GM21619 (cell line): ENCODE results near the gene SPINK1.
"Not testable (repeated sequence)": the region's sequence is repeated elsewhere in the genome, so short reads cannot be mapped to it uniquely, and the experiment has no call there.

Experiments
- ATAC-seq: cut with Tn5 transposase; IDR thresholded peaks from one replicate; pipeline ENCODE4 v1.9.1; 2021; ENCODE audit not compliant: unreplicated experiment

Gene SPINK1

GRCh38 chr5:147809830-147810666, 21.4 kb downstream of the SPINK1 start:
- ATAC-seq, result no peak

- ATAC-seq, result peak; percentile 84
These were observed 26.4 kb downstream of the SPINK1 start for GRCh38 chr5:147805030-147805454.

GRCh38 chr5:147804334-147804733, 27.1 kb downstream of the SPINK1 start:
- no peak for ATAC-seq

- ATAC-seq, result no peak
These were observed 27.5 kb downstream of the SPINK1 start for GRCh38 chr5:147803926-147804325.

- ATAC-seq, result not testable (repeated sequence)
These were observed 28.3 kb downstream of the SPINK1 start for GRCh38 chr5:147803161-147803560.

GRCh38 chr5:147801461-147801860, 30.0 kb downstream of the SPINK1 start:
- no peak for ATAC-seq

GRCh38 chr5:147800491-147800890, 31.0 kb downstream of the SPINK1 start:
- no peak for ATAC-seq

- no peak for ATAC-seq
These were observed 34.7 kb downstream of the SPINK1 start for GRCh38 chr5:147796556-147797308.

- ATAC-seq, result no peak
These were observed 40.3 kb downstream of the SPINK1 start for GRCh38 chr5:147791181-147791580.

- no peak for ATAC-seq
These were observed 41.7 kb downstream of the SPINK1 start for GRCh38 chr5:147789820-147790219.

GRCh38 chr5:147788023-147788422, 43.4 kb downstream of the SPINK1 start:
- no peak for ATAC-seq

- no peak for ATAC-seq
These were observed 45.3 kb downstream of the SPINK1 start for GRCh38 chr5:147786142-147786541.

GRCh38 chr5:147784146-147784987, 47.1 kb downstream of the SPINK1 start:
- ATAC-seq, result no peak

GRCh38 chr5:147782110-147783028, 49.1 kb downstream of the SPINK1 start, which contains the start of gene JAKMIP2:
TSS of gene JAKMIP2 (minus strand) at chr5:147782728. CDS start at chr5:147671806, 110,922 bp downstream.
- ATAC-seq, result peak; percentile 72

GRCh38 chr5:147780924-147781573, 50.4 kb downstream of the SPINK1 start:
- no peak for ATAC-seq

GRCh38 chr5:147779694-147780093, 51.8 kb downstream of the SPINK1 start:
- no peak for ATAC-seq

- no peak for ATAC-seq
These were observed 54.5 kb downstream of the SPINK1 start for GRCh38 chr5:147776989-147777388.
